SW480 (cell line): ENCODE results near the gene EVA1A.
"Not testable (repeated sequence)": the region's sequence is repeated elsewhere in the genome, so short reads cannot be mapped to it uniquely, and the experiment has no call there.

Source experiments
- DNase-seq: peaks from one replicate; pipeline ENCODE4 v3.0.0-alpha.2; 2016; ENCODE audit warnings: low spot score

Gene EVA1A

DNA sequence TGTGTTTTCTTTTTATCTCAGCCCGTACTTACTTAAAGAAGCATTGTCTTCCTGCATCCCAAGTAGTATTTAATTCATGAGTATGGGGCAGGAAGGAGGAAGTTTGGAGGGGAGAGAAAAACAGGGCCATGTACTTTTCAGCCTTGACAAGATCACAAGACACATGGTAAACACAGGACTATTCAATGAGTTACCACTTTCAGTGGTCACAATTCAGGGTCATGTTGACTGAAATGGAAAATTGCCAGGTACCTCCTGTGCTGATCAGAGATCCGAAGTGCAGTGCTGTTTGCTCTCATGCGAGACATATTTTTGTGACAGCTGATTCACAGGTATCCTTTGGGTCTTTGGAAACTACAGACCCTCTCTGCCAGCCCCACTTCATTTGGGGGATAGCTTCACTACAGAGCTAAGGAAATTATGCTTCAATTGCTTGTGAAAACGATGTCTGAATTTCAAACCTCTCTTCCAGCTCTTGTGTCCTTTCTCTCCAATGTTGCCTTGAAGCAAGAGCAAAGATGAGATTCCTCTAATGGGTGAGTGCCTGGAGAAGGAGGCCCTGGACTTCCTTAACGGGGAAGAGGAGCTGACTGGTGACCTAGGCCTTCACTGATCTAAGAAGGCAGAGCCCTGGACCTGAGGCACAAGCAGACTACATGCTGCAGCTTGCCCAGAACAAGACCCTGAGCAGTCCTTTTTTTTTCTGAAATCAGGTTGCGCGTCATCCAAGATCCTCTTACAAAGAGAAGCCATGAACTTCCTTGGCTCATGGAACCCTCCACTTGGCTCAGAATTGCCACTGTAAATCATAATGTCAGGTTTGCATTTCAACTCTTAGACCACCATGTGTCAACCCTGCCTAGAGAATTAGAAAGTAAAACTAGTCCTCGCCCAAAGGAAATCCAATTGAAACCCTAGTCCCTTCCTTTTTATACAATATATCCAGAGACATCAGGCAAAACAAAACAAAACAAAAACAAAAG lies 44.1 kb downstream of the EVA1A start:
- no peak for DNase-seq

- DNase-seq = no peak
These were observed 45.0 kb downstream of the EVA1A start for GRCh38 chr2:75515584-75516368.

DNA sequence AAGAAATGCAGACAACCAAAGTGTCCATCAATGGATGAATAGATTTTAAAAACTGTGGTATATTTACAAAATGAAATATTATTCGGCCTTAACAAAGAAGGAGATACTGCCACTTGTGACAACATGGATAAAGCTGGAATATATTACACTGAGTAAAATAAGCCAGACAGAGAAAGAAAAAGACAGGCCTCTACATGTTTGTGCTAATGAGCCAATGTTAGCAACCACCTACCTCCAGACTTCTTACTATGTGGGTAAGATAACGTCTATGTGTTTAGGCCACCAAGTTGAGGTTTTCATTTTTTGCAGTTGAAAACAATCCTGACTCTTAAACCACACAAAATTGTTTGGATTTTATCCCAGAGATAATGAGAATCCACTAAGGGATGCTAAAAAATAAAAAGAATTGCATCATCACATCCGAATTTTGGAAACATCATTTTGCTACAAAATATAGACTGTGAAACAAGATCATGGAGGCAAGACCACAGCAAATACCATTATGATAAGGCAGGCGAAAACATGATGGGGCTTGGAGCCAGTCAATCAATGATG lies 47.0 kb downstream of the EVA1A start:
- DNase-seq = no peak

DNA sequence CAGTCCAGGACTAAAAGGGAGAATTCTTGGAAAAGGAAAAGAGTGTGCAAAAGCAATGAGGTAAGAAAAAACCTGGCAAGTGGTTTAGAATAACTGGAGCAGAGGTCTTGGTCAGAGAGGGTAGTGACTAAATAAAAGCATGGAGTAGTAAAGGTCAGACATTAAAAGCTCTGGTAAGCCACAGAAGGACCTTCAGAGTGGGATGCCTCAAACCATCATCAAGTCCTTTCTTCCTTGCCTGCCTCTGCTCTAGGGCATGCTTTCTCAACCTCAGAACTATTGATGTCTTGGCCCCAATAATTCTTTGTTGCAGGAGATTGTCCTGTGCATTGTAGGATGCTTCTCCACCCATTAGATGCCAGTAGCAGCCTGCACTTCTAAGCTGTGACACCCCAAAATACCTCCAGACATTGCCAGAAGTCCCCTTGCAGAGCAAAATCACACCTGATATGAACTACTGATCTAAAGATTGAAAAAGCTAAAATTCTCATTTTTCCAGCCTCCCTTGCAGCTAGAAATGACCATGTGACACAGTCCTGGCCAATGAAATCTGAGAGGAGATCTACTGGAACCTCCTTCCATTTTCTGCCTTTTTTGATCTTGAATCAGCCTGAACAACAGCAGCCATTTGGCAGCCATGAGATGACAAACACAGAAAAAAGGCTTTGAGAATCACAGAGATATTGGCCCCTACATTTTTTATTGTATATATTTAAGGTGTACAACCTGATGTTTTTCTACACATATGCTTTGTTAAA lies 48.1 kb downstream of the EVA1A start:
- no peak for DNase-seq

DNA sequence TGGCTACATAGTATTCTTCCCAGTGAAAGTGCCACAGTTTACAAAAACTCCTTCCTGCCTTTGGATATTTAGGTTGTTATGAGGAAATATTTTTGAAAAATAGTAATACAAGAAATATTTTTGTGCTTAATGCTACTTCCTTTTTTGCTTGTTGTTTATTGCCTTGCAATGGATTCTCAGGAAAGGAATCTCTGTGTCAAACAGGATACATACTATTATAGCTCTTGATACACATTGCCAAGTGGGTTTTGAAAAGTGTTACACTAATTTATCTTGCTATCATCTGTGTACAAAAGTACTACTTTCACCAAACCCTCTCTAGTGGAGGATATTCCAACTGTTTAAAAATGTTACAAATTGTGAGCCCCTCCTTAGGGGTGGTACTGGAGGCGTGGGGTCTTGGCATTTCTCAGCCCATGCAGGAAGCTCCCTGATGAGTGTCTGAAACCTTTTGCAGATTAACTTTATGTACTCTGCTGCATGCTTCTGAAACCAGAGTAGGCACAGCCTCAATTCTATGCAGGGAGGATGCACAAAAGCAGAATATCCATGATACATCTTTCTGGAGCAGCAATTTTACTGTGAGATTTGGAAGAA lies 54.5 kb downstream of the EVA1A start:
- DNase-seq = no peak

DNA sequence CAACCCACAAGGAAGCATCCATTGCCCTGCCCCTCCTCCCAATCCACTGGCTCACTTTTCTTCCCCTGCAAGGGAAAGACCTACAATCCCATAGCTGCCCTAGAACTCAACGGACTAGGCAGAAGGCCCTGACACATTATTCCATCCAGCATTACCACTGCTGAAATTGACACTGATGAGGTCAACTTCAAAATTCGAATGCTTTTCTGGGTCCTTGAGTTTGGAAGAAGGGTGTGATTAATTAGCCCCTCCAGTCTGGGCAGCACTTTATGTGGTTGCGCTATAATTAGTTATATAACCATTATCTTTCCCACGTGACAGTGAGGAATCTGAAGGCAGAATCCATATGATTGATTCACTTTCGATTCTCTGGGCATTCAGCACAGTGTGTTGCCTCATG lies 55.7 kb downstream of the EVA1A start:
- DNase-seq = no peak

DNA sequence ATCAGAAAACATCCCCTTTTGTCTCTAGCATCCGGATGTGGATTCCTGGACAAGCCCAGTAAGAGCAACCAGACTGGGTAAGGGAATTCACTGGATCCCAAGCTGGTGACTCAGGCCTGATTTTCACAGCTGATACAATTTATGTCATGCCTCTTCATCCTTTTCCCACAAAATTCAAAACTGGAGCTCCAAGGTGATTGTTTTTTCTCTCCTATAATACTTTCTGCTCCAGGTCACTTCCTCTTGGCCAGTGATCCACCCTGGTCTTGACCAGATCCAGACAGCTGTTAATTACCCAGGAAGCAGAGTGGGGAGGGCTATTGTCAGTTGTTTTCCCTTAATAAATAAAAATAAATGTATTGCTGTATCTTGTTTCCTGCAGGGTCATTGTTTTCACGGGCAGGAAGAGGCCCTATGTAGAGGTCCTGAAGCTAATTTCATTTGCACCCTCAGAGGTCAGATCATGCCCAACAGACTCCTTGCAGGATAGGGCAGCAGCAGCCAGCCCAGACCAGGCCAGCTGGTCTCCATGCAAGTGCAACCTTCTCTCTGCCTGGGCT lies 57.6 kb downstream of the EVA1A start:
- DNase-seq = peak; percentile 26

DNA sequence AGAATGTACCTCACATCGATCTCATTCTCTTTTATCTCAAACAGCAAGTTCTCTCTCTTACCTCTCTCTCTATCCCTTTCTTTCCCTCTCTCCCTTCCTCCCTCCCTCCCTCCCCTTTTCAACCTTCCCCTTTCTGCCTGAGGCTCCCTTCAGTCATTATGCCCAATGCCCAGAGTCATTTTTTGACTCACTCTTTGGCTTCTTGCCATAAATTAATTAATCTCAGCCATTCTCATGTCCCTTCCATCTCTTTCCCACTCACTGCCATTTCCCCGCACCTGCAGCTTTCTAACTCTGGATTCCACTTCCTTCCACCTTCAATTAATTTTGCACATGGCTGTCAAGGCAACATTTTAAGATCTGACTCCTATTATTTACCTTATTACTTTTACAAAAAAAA lies 60.1 kb downstream of the EVA1A start:
- no peak for DNase-seq

GRCh38 chr2:75499534-75499933 lies 61.2 kb downstream of the EVA1A start:
- no peak for DNase-seq

DNA sequence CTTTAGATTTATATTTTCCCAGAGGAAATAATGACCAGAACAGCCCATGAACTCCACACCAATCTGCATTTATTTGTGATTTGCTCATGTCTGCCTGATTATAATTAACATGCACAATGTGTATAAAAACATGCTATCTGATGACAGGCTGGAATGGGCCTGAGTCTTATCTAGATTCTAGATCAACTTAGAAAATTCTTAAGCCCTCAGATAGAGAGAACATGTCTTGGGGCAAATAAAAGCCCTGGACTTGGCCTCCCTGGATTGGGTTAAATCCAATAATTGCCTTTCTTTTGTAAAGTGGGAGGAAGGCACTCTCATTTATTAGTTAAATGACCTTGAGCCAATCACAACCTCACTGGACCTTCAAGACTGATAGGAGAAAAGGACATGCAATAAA lies 61.8 kb downstream of the EVA1A start:
- no peak for DNase-seq

GRCh38 chr2:75497256-75497655 lies 63.5 kb downstream of the EVA1A start:
- DNase-seq = no peak

GRCh38 chr2:75495862-75496261 lies 64.9 kb downstream of the EVA1A start:
- DNase-seq = no peak

GRCh38 chr2:75494137-75494769 lies 66.5 kb downstream of the EVA1A start:
- no peak for DNase-seq

GRCh38 chr2:75493230-75493629 lies 67.5 kb downstream of the EVA1A start:
- no peak for DNase-seq

DNA sequence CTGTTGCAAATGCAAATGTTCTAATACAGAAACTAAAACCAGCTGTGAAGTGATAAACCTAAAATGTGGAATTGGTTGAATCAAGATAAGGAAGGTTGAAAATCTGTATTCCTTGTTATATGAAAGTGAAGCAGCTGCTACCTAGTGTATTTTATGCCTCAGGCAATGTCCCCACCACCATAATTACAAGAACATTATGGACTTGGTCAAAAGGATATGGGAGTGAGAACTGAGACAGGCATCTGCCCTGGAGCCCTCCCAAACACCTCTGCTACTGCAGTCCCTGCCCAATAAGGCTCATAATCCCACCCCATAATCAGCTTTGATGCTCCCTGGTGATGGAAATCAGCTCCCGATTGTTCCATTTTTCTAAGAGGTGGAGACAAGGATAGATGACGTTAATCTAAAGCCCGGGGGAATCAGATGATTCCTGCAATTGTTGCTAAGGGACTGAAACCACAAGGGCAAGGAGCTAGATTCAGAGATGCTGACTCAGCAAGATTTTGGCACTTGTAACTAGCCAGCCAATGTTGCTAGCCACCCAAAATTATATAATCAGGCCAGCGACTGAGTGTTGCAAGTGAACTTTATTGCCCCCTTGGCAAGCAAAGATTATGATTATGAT lies 69.5 kb downstream of the EVA1A start:
- no peak for DNase-seq

GRCh38 chr2:75489721-75490120 lies 71.0 kb downstream of the EVA1A start:
- DNase-seq = no peak

- no peak for DNase-seq
These were observed 72.6 kb downstream of the EVA1A start for GRCh38 chr2:75488157-75488556.

DNA sequence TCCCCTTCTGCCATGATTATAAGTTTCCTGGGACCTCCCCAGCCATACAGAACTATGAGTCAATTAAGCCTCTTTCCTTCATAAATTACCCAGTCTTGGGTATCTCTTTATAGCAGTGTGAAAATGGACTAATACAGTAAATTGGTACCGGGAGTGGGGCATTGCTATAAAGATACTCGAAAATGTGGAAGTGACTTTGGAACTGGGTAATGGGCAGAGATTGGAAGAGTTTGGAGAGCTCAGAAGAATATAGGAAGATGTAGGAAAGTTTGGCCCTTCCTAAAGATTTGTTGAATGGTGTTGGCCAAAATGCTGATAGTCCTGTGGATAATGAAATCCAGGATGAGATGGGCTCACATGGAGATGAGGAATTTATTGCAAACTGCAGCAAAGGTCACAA lies 74.0 kb downstream of the EVA1A start:
- DNase-seq = not testable (repeated sequence)

DNA sequence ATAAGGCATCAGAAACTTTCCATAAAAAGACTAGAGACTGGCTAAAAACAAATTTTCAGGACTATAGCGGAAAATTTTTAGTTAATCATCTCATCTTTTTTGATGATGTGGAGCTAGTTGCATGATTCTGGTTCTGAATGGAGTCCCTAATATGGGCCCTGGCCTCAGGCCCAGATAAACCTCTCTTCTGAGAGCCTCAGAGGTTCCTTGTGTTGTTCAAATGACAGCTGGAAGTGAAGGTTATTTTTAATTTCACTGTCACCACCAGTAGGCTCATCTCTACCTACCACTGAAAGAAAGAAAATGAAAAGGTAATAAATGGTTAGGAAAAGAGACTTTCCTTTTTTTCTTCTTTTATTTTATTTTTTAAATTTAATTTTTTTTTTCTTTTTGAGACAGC lies 75.9 kb downstream of the EVA1A start:
- no peak for DNase-seq

DNA sequence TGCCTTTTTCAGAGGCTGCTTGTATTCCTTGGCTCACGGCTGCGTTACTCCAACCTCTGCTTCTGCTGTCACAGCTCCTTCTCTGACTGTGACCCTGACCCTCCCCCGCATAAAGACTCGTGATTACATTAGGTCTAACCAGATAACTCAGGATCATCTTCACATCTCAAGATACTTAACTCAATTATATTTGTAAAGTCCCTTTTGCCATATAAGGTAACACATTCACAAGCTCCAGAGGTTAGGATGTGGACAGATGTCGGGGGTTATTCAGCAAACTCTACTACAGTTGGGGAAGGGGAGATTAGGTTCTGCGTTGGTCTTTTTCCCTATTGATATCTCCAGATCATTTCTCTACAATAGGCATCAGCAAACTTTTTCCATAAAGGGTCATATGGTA lies 76.9 kb downstream of the EVA1A start:
- no peak for DNase-seq
